Activated T-cell treated with anti-CD3 and anti-CD28 coated beads, Interleukin-2, amount 50 U/mL, for 48 hours (primary cell): ENCODE measurements around the gene OR5C1.
"Not testable (repeated sequence)": the region's sequence is repeated elsewhere in the genome, so short reads cannot be mapped to it uniquely, and the experiment has no call there.

Experiments
- DNase-seq, 2 experiments: peaks; one replicate each; pipeline ENCODE4 v3.0.0-alpha.2; 2020

Gene OR5C1

DNA sequence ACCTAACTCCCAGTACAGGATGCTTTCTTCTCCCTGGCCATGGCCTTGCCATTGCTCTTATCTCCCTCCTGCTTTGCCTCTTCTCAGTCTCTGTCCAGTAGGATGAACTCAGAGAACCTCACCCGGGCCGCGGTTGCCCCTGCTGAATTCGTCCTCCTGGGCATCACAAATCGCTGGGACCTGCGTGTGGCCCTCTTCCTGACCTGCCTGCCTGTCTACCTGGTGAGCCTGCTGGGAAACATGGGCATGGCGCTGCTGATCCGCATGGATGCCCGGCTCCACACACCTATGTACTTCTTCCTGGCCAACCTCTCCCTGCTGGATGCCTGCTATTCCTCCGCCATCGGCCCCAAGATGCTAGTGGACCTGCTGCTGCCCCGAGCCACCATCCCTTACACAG lies at the start of gene OR5C1:
Gene OR5C1 (plus strand): TSS at position 103 of the 400 bp plus-strand sequence. CDS start 0 bp downstream, at position 103.
- DNase-seq = no peak

DNA sequence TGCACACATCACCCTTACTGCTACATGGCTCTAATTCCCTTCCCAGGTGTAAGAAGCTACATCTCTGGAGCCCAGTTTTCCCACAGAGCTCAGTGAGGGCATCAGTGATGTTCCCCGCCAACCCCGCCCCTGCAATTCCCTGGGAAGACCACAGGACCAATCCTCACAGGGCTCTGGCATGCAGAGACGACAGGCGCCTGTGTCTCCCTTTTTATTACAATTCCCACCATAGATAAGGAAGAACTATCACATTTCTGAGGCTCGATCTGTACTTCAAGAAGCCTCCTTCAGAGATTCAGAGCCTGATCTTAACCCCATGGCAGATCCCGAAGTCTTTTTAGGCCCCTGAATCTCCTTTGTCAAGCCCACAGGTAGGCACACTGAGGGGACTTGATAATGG lies 46.7 kb upstream of the OR5C1 start, which contains the start of gene OR1L6:
Gene OR1L6 (plus strand): TSS at position 301 of the 400 bp plus-strand sequence. CDS start 7,545 bp downstream, outside the sequence.
- no peak for DNase-seq

DNA sequence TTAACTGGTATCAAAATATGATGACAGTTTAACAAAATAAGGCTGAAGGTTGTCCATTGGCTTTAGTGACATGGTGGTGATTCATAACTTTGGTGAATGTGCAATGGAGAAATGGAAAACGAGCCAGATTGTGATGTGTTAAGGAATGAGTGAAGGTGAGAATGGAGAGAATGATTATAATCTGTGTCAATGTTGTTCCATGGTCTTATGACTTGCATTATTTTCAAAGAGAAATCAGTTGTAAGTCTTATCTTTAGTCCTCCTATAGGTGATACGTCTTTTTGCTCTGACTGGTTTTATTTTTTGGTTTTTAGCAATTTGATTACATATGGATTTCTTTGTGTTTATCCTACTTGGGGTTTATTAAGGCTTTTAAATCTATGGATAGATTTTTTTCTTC lies 33.9 kb upstream of the OR5C1 start:
- DNase-seq = no peak

DNA sequence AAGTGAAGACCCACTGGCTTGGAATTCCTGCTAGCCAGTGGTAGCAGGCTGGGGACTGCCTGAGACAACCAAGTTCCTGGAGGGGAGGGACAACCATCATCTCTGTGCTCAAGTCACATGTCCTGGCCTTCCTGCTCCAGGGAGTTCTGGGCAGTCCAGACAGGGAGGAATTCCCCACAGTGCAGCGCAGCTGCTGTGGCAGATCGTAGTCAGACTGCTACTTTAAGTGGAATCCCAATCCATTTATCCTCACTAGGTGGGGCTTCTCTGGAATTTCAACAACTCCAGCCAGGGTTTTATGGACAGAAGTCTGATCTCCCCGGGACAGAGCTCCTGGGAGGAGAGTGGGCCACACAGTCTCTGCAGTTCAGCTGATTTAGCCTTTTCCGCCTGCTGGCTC lies 20.9 kb upstream of the OR5C1 start:
- no peak for DNase-seq

DNA sequence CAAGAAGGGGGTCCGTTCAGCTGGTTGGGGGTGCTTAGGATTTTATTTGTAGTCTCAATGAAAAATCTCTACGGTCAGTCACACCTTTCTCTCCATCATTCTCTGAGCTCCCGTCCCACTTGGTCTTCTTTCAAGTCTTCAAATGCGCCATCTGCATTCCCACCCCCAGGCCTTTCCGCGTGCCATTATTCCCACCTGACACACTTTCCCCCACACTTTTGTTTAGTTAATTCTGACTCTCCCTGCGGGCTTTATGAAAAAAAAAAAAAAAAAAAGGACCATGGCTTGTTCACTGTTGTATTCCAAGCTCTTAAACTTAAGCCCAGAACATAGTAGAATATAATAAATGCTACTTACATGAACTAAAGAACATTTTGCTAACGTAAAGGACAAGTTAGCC lies 11.7 kb upstream of the OR5C1 start:
- DNase-seq = no peak

DNA sequence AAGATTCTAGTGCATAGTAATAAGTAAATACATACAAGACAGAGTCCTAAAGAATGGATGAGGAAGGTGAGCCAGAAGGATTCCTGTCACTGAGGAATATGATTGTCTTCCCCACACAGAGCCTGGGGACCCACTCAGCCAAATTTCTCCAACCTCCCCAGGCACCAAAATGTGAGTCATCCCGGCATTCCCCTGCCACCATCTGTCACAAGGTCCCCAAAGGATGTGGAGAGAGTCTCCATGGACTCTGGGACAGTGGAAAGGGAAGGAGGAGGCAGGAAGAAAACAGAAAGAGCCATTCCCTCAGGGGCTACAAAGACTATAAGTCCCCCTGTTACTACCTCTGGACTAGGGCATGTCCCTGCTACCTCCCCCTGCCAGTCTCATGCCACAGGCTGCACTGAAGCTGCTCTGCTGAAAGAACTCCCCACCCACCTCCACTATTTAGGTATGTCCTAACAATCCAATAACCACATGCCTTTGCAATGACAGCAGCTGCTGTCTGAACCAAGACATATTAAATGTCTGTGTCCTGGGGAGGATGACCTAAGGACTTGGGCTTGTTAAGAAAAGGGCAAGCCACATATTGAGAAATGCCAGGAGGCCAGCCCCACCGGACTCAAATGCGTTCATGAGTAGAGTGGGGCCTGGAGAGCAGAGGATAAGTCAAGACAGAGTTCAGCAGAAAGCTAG lies 10.7 kb upstream of the OR5C1 start:
- DNase-seq = no peak

DNA sequence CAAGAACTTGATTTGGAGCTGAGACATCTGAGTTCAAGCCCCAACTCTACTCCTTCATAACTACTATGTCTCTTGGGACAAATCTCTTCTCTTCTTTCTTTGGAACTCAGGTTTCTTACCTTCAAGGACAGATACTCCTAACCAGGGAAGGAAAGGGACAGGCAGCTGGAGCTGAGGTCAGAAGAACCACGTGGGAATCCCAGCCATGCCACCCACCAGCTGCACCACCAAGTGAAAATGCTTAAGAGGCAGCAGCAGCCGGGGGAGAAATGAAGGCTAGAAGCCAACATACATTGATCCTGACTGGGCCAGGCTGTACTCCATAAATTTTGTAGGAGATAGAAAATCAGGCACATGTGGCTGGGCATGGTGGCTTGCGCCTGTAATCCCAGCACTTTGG lies 9.6 kb upstream of the OR5C1 start:
- DNase-seq = no peak

DNA sequence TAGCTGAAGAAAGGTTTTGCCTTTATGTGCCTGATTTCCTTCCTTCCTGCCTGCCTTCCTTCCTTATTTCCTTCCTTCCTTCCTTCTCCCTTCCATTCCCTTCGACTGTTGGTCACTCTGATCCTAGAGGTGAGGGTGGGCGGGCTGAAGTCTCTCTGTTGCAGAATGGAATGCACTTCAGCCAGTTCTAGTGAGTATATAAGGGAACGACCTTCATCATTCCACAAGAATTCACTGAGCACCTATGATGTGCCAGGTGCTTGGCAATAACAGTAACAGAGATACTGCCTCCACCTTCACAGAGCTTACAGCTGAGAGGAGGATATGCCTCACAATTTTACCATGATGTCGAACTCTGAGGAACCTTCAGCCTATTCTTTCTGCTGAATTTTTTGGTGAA lies 8.7 kb upstream of the OR5C1 start:
- DNase-seq = no peak

DNA sequence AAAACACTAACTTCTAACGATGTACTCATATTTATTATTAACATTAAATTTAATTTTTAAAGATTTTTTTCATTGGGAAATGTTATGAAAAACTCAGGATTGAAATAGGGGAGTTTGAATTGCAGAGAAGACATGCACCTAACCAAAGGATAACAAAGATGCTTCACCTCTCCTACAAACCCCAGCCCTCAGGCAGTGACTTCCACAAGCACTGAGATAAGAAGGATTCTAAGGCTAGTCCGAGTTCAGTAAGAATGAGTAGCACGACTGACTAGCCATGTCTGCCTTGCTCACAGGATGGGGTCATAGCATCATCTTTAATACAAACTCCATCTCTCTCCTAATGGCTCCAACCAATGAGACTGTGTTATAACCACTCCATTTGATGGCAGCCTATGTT lies 7.1 kb upstream of the OR5C1 start:
- DNase-seq = no peak

DNA sequence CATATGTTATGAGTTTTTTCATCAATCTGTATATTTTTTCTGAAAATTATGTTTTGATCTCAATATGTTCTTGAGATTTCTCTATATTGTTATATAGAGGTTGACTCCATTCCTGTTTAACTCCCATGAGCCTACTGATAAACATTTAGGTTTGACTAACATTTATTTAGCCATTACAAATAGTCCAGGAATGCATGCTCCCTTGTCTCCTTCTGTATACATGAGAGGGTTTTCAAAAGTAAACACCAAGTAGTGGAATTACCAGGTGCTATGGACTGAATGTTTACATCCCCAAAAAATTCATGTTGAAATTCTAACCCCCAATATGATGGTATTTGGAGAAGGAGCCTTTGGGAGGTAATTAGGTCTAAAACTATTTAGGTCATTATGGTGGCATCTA lies 3.5 kb upstream of the OR5C1 start:
- DNase-seq = no peak

DNA sequence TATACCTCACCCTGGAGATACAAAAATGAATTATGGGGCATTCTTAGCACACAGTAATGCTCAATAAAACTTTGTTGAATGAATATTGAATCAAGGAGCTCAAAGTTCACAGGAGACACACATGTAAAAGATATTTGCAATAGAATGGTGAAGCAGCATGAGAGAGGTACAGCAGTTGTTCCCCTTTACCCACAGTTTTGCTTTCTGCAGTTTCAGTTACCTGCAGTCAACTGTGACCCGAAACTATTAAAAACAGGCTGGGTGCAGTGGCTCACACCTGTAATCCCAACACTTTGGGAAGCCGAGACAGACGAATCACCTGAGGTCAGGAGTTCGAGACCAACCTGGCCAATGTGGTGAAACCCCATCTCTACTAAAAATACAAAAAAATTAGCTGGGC lies 2.4 kb upstream of the OR5C1 start:
- no peak for DNase-seq

DNA sequence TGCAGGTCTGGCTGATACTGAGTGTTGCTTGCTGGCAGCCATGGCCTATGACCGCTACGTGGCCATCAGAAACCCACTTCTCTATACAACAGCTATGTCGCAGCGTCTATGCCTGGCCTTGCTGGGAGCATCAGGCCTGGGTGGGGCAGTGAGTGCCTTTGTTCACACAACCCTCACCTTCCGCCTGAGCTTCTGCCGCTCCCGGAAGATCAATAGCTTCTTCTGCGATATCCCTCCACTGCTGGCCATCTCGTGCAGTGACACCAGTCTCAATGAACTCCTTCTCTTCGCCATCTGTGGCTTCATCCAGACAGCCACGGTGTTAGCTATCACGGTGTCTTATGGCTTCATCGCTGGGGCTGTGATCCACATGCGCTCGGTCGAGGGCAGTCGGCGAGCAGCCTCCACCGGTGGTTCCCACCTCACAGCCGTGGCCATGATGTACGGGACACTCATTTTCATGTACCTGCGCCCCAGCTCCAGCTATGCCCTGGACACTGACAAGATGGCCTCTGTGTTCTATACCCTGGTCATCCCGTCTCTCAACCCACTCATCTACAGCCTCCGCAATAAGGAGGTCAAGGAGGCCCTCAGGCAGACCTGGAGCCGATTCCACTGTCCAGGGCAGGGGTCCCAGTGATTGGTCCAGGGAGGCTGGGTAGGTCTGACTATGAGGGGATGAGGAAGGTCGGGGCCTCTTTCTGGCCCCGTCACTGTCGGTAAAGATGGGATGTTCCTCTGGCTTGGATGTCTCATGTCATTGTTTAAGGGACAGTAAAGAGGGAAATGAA lies 718 bp downstream of the OR5C1 start:
- no peak for DNase-seq

DNA sequence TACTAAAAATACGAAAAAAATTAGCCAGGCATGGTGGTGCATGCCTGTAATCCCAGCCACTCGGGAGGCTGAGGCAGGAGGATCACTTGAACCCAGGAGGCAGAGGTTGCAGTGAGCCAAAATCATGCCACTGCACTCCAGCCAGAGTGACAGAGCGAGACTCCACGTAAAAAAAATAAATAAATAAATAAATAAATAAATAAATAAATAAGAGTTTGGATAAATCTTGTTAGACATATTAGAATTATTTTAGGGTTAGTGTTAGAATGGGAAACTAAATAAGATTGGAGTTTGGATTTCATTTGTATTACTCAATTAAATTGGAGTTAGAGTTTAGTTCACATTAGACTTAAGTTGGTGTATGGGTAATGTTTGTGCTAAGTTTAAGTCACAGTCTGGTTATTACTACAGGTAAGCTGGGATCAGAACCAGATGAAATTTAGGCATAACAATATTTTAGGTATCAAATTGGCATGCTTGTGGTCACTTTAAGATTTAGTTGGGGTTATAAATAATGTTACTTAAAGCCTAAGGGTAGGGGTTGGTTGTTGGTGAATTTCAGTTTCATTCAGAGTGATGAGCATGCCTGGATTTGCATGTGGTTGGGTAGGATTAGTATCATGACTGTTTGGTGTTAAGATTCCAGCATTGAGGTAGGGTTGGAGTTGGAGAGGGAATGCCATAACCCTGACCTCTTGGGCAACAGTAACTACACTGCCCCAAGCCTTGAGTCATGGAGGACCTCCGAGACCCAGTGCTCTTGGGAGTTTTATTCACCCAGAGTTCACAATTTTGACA lies 3.3 kb downstream of the OR5C1 start:
- DNase-seq = no peak

DNA sequence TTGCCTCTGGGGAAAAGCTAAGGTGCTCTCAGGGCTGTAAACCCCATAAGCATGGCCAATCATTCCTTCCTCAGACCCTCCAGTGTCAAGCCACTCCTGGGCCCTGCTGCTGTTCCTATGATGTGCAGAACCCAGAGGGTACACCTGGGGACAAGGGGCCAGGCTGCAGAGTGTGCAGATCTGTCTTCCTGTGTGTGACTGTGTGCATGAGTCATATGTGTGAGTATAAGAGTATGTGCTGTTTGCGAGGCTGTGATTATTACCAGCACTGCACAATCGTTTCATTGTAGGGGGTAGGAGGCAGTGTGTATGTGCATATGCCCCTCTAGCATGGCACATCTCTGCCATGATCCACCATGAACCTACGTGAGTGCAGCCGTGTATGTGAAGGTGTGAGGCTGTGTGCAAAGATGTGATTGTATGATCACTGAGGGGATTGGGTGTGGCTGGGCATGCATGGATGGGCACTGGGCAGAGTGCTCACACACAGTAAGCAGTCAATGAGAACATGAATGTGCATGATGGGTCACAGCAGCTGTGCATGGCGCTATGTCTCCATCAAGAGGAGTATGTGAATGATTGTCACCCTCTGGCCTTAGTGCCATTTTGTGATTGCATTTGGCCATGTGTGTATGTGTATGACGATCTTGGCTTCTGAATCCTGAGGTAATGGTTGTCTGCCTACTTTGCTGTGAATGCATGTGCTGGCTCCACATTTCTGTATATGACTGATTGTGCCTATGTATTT lies 8.8 kb downstream of the OR5C1 start:
- no peak for DNase-seq

DNA sequence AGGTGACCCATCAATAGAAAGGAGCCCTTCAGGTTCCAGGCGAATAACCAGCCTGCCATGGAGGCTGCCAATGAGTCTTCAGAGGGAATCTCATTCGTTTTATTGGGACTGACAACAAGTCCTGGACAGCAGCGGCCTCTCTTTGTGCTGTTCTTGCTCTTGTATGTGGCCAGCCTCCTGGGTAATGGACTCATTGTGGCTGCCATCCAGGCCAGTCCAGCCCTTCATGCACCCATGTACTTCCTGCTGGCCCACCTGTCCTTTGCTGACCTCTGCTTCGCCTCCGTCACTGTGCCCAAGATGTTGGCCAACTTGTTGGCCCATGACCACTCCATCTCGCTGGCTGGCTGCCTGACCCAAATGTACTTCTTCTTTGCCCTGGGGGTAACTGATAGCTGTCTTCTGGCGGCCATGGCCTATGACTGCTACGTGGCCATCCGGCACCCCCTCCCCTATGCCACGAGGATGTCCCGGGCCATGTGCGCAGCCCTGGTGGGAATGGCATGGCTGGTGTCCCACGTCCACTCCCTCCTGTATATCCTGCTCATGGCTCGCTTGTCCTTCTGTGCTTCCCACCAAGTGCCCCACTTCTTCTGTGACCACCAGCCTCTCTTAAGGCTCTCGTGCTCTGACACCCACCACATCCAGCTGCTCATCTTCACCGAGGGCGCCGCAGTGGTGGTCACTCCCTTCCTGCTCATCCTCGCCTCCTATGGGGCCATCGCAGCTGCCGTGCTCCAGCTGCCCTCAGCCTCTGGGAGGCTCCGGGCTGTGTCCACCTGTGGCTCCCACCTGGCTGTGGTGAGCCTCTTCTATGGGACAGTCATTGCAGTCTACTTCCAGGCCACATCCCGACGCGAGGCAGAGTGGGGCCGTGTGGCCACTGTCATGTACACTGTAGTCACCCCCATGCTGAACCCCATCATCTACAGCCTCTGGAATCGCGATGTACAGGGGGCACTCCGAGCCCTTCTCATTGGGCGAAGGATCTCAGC lies 11.6 kb downstream of the OR5C1 start, which contains the start of gene OR1K1:
Gene OR1K1 (plus strand): TSS at position 58 of the 995 bp plus-strand sequence. CDS start 0 bp downstream, at position 58.
- DNase-seq = no peak

DNA sequence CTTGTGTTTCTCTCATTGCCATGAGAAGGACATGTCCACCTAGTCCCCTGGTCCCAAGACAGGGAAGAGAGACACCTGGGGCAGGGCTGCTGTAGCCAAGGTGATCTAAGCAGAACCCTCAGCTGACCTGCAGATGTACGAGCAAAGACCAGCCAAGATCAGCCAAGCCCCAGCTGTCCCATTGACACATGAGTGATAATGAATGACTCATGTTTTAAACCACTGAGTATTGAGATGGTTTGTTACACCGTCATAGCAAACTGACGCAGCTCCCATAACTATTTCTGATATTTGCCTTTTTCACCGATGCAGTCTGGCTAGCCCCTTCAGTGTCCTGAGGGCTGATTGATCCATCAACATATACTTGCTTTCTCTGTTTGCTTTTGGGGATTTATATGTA lies 17.9 kb downstream of the OR5C1 start:
- peak; percentile 51 to 53 for DNase-seq

DNA sequence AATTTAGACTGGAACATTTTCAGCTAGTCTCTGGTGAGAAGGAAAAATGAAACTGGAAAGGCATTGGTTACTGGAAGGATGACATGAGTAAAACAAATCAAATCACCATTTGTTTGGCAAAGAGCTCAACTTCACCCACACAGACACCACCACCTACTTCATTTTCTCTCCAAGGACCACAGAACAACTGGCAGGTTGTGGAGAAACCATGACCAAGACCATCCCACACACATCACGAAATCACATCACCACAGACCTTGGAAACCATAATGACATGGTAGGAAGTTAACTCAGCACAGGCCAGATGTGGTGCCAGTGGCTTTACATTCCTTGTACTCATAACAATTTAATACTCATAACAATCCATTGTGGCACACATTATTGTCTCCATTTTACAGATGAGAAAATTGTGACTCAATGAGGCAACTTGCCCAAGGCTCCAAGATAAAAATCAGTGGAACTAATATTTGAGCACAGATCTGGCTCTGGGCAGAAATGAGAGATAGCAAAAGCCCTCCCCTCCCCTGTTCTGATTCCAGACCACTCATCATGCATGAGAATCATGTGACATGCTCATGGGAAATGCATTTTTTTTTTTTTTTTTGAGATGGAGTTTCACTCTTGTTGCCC lies 18.7 kb downstream of the OR5C1 start:
- DNase-seq = peak; percentile 70 to 75

DNA sequence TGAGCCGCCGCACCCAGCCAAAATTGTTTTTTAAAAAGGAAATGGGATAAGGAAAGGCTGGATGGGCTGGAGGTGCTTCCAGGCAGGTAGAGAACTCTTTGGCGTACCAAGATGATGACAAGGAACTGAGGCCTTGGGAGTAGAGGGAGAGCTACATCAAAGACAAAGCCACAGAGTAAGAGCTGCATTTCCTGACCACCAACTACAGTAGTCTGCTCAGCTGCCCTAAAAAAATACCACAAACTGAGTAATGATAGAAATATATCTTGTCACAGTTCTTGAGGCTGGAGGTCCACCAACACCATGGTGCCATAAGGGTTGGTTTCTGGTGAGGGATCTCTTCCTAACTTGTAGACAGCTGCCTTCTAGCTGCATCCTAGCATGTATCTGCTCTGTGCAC lies 19.4 kb downstream of the OR5C1 start:
- no peak for DNase-seq

DNA sequence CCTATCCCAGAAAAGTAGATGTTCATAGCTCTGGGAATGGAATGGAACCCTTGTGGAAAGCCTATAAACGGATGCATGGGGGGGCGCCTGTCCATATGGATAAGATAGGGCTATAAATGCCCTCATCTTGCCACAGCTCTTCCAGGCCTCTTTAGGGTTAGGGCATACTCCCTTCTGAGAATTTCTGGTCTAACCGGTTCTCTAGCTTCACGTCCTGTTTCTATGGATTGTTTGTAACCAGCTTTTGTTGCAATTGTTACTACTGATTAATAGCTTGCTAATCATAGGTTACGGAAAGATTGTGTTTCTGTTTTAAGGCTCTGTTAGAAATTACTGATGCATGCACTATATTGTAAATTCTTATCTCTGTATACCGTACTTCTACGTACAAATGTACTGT lies 20.5 kb downstream of the OR5C1 start:
- not testable (repeated sequence) for DNase-seq

DNA sequence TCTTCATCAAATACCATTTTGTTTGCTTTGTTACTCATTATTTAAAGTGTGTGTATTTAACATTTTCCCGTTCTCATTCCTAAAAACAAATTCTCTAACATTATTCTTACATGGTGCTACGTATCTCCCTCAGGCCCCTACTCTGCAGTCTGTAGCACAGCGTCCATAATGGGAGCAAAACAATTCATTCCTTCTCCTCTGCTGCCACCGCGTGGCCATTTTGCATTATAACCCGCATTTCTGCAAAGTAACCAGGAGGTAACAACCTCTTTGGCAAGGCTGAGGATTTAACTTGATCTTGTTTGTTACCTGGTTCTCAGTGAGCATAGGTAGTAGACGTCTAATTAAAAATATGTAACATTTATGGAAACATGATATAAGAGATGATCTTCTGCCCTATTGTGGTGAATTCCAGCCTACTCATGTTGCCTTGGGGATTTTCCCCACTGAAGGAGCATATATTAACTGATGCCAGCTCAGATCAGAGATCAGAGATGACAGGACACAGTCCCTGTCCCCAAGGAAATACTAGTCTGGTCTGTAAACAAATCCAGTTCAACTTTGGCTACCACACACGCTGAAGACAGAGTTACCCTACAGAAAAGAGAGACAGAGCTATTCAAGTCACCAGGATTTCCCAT lies 21.7 kb downstream of the OR5C1 start:
- DNase-seq = peak; percentile 80 to 83
